Fibroblast of skin of left biceps (primary cell): ENCODE data around the gene GTF3C2.

ENCODE experiments used
- DNase-seq, 2 experiments: peaks; one replicate each; pipeline ENCODE4 v3.0.0-alpha.2; 2013; ENCODE audit warnings: low read depth in 2 of 2

GTF3C2 gene, protein sequence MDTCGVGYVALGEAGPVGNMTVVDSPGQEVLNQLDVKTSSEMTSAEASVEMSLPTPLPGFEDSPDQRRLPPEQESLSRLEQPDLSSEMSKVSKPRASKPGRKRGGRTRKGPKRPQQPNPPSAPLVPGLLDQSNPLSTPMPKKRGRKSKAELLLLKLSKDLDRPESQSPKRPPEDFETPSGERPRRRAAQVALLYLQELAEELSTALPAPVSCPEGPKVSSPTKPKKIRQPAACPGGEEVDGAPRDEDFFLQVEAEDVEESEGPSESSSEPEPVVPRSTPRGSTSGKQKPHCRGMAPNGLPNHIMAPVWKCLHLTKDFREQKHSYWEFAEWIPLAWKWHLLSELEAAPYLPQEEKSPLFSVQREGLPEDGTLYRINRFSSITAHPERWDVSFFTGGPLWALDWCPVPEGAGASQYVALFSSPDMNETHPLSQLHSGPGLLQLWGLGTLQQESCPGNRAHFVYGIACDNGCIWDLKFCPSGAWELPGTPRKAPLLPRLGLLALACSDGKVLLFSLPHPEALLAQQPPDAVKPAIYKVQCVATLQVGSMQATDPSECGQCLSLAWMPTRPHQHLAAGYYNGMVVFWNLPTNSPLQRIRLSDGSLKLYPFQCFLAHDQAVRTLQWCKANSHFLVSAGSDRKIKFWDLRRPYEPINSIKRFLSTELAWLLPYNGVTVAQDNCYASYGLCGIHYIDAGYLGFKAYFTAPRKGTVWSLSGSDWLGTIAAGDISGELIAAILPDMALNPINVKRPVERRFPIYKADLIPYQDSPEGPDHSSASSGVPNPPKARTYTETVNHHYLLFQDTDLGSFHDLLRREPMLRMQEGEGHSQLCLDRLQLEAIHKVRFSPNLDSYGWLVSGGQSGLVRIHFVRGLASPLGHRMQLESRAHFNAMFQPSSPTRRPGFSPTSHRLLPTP

DNA sequence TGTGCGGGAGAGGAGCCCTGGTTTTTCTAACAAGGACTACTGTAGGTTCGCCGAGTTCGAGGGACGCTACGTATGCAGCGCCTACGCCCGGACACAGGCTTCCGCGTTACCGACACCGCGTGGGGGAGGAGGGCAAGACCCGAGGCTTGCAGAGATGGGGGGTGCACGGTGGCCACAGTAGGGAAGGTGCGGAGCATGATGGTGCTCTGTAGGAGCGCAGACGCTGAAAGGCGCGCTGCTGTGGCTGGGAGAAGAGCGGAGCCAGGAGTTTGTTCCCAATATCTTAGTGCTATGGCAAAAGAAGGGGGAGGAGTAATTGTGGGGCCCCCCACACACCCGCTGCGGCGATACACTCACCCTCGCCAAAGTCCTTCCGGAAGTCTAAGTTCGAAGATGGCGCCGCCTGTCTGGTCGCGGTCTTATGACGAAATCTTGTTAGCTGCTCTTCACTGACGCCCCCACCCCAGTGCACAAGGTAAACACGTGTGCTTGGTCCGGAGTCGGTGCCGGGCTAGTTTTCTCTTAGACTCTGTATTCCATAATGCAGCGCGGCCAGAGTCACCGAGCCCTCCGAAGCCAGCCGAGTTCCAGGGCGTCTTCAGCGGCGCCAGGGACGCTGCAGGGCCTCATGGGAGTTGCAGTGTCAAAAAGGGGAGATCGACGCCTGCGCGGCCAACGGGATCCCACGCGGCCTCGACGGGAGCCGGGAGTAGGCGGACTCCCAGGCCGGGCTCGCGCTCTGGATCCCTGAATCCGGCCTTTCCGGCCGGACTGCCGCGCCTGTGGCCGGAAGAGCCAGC, at the start of gene GTF3C2:
Gene GTF3C2 (minus strand): TSS at position 383 of the 800 bp plus-strand sequence. CDS start 13,210 bp downstream, outside the sequence.
- DNase-seq = peak; percentile 94 to 95

DNA sequence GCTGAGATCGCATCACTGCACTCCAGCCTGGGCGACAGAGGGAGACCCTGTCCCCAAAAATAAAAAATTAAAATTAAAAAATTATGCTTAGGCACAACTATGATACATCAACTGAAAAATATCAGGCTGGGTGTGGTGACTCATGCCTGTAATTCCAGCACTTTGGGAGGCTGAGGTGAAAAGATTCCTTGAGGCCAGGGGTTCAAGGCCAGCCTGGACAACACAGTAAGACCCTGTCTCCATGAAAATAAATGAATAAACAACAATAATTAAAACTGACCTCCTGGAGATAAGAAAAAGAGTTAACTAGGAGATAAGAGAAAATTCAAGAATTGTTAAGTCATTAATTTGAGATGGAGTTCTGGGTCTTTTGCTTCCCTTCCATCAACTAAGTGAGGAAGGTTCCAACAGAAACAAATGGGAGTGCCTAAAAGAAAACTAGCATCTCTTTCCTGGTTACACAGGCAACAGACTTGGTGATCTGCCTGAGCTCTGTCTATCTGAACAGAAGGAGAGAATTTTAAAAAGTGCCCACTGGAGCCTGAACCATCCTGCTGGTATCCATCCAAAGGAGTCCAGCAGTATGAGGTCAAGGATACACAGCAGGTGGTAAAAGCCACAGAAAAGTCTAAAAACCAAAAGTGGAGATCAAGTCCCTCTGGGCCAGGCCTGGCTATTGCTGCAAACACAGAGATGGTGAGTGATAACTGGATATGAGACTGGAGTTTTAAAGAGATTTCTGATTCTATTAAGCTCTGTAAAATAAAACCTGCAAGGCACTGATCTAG, 44.0 kb upstream of the GTF3C2 start:
- no peak for DNase-seq

DNA sequence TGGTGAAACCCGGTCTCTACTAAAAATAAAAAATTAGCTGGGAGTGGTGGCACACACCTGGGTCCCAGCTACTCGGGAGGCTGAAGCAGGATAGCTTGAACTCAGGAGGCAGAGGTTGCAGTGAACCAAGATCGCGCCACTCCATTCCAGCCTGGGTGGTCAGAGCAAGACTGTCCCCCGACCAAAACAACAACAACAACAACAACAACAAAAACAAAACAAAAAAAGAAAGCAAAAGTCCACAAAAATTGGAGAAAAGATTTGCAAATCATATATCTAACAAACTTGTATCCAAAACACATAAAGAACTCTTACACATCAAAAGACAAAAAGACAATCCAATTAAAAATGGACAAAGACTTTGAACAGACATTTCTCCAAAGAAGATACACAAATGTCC, 42.4 kb upstream of the GTF3C2 start:
- DNase-seq = no peak

DNA sequence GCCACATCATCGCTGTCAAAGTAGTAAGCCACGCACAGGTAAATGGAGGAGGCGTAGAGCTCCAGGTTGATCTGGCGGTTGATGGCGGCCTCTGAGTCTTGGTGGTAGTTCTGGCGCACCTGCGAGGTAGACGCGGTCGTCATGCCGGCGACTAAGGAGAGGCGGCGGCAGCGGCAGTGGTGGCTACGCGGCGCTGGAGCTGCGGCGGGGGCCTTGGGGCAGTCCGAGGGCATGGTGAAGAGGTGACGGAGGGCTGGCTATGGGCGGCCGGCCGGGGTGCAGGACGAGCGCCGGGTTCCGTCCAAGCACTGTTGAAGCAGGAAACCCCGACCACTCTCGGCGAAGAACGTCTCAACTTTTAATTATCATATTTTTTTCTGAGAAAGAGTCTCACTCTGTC, 36.7 kb upstream of the GTF3C2 start:
- DNase-seq = no peak

DNA sequence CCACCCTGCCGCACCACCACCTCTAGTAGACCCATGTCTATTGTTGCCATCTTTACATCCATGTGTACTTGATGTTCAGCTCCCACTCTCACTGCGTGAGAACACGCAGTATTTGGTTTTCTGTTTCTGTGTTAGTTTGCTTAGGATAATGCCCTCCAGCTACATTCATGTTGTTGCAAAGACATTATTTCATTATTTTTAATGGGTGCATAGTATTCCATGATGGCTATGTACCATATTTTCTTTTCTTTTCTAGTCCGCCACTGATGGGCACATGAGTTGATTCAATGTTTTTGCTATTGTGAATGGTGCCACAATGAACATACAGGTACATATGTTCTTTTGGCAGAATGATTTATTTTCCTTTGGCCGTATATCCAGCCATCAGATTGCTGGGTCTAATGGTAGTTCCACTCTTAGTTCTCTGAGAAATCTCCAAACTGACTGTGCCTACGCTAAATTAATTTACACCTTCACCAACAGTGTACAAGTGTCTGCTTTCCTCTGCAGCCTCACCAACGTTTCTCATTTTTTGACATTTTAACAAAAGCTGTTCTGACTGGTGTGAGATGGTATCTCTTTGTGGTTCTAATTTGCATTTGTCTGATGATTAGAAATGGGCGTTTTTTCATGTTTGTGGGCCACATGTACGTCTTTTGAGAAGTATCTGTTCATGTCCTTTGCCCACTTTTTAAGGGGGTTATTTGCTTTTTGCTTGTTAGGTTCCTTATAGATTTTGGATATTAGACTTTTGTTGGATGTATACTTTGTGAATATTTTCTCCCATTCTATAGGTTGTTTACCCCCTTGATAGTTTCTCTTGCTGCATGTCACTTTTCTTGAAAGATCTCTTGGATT, 34.5 kb upstream of the GTF3C2 start:
- no peak for DNase-seq

DNA sequence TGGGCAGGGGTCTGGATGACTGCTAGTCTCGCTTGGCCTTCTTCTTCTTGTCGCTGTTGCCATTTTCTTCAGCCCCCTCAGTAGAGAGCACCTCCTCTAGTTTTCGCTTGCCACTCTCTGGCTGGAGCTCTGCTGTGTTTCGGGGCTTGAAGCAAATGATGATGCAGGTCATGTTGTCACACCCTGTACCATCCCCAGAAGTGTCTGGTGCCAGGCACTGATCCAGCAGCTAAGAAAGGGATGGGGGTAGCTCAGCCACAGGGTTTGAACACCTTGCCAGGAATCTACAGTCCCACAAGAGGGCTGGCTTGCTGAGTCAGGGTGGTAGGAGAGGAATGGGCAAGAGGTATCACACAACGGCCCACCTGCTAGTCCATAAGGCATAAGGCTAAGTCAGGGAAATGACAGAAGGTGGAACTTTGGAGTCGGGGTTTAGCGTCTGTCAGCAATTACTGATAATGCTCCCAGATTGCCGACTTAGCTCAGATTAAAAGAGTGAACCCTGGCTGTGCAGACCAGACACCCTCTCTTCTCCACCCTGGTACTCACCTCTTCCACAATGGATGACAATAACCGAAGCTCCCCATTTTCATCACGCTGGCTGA, 25.1 kb upstream of the GTF3C2 start:
- DNase-seq = no peak

DNA sequence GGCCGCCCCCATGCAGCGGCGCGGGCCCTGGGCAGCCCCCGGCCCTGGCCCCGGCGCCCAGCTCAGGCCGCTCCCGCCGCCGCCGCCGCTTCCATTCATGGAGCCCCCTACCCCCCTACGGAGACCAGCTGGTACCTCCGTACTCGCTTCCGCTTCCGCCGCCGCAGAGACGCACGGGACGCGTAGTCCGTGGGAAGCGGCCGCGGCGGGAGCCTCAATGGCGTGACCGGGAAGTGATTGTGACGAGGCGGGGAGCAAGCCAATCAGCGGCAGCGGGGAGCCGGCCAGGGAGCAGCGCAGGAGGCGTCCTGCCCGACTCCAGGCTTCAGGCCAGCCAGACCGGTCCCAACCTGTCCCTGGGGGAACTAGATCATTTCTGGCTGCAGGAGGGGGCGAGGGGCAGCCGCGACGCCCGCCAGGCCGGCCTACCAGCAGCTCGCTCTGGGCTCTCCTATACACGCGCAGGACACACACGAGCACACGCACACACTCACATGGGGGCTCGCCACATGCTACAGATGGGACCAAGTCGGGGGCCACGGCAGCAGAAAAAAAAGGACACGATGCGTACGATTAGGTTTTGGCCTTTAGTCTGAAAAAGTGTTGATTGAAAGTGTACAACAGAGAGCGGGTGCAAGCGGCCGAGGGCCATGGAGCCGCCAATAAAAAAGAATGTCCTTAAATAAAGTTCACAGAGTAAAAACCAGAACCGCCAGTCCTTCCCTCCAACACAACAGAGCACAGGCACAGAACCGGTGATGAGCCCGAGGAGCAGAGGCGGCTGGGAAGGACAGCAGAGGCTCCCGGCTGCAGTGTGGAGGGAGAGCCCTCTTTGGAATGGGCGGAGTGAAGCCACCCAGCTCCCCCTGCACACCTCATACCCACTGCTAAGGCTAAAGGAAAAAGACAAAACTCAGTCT, 24.3 kb upstream of the GTF3C2 start, which contains the start of gene ZNF513:
Gene ZNF513 (minus strand): TSS at position 109 of the 920 bp plus-strand sequence. CDS start 208 bp downstream, outside the sequence.
- DNase-seq = peak; percentile 84 to 88

DNA sequence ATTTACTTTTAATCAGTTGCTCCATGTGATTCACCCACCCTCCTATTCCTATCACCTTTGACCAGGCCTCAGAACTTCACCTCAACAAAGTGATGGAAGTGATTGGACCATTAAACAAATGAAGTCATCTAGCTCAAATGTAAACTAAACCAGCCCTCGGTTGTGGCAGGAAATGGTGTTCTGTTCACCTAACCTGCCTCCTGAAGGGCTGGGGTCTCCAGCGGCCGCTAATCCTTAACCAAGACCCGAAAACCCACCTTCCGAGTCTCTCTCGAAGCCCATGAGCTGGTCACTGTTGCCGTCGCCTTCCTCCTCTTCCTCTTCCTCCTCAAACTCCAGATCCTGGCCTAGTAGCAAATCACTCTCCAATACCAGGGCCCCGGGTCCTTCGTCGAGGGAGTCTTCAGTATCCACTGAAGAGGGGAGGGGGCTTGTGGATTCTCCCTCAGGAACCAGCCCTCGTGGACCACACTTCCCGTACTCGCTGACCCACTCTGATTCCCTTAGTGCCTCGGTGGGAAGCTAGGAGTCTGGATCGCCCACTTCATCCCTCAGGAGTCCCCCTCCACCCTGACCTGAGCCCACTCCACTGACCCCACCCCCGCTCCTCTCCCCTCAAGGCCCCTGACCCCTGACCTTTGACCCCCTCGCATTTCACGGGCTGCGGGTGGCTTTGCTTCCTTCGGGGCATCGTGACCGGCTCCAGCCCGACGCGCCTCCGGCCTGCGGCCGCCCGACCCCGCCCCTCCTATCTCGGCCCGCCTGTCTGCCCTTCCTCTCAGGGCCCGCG, 23.5 kb upstream of the GTF3C2 start:
- no peak for DNase-seq

DNA sequence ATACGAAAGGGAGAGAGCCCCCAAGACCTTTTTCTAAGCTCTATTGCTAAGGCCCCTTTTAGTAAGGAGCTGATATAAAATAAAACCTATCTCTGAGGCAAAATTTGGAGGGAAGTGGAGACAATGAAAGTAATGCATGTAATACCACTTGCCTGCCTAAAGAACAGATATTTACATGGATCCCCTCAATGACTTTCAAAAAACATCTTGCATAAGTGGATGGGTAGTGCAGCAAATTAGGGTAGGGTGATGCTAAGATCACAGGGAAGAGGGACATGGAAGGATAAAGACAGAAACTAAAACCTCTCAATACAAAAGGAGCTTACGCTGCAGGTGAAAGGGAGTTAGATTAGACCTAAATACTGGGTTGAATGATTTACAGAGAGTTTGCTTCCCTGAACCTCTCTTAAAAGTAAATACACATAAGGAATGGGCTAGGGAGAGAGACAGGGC, 22.8 kb upstream of the GTF3C2 start:
- no peak for DNase-seq

DNA sequence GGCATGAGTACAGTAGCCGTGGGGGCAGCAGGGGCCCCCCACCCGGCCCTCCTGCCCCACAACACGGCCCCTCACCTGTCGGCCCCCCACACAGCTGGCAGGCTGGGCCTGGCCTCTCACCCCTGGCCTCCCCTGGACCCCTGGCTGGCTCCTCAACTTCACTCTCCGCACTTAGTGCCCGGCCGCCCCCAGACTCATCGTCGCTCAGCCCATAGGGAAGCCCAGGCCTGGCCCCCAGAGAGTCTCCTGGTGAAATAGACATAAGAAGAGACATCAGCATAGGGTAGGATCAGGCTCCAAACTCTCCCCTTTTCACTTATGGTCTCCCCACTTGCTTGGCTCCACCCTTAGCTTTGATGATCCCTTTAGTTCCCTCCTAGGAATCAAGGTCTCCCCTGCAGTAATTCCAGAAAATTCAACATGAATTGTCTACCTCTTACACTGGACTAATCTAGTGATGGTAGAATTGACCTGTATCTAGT, 22.3 kb upstream of the GTF3C2 start:
- DNase-seq = no peak

DNA sequence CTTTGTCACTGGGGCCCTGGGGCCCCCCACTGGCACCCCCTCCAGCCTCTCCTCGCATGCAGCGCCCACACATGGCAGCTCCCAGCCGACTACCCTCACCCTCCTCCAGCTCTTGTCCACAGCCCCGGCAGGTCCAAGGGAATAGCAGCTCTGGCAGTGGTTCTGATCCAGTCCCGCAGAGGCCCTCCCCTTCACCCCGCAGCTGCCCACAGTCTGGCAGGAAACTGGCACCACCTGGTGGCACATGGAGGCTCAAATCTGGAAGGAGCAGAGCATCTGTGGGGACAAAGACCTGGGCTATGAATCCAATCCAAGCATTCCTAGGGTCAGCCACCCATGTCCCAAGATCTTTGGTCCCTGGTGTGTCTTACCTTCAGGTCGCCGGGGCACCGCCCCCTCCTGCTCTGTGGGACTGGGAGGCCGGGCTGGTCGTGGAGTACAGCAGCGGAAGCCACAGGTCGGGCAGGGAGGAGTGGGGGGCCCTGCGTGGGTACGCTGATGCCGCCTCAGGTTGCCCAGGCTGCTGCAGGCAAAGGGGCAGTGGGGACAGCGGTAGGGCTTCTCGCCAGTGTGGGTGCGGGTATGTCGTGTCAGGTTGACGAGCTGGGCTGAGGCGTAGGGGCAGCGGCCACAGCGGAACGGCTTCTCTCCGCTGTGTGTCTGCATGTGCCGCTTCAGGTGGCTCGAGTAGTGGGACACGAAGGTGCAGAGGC, 21.7 kb upstream of the GTF3C2 start:
- DNase-seq = no peak

DNA sequence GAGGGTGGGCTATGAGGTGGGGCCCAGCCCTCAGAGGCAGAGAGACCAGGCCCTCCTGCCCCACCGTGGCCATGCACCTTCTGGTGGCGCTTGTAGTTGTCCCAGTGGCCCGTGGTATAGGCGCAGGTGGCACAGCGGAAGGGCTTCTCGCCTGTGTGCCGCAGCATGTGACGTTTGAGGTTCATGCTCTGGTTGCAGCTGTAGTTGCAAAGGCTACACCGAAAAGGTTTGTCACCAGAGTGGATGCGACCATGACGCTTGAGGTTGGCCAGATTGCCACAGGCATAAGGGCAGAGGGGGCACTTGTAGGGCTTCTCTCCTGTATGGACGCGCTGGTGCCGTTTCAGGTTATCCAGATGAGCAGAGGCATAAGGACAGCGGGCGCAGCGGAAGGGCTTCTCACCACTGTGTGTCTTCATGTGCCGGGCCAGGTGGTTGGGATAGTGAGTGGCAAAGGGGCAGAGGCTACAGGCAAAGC, 21.1 kb upstream of the GTF3C2 start:
- no peak for DNase-seq

DNA sequence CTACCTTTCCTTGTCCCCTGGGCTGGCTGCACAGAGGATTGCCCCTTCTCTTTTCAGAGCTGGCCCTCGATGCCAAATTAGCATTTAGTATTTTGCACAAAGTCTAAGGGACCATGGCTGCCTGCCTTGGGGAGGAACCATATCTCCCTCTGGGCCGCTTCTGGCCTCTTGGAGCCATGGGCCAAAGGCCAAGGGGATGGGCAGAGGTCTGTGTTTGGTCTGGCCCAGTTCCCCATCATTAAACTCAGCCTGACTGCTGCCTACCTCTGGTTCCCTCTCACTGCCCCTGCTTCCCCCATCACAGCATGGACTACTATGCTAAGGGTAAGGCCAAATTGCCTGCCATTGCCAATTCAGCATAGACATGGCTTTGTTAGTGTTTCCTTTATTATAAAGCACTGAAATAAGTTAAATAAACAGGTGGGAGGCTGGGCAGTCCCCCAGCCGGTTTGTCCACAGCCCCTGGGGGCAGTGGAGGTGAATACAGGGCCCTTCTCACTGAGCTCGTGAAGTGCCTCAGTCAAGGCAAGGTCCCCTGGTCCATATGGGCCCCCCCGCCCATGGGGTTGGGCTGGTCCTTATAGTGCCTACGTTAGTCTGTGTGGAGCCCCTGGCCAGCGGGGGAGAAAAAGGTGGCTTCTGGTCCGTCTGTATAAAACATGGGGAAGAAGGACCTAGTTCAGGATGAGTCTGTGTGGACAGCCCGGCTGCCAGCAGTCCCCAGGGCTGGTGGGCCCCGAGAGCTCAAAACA, 20.5 kb upstream of the GTF3C2 start:
- no peak for DNase-seq

DNA sequence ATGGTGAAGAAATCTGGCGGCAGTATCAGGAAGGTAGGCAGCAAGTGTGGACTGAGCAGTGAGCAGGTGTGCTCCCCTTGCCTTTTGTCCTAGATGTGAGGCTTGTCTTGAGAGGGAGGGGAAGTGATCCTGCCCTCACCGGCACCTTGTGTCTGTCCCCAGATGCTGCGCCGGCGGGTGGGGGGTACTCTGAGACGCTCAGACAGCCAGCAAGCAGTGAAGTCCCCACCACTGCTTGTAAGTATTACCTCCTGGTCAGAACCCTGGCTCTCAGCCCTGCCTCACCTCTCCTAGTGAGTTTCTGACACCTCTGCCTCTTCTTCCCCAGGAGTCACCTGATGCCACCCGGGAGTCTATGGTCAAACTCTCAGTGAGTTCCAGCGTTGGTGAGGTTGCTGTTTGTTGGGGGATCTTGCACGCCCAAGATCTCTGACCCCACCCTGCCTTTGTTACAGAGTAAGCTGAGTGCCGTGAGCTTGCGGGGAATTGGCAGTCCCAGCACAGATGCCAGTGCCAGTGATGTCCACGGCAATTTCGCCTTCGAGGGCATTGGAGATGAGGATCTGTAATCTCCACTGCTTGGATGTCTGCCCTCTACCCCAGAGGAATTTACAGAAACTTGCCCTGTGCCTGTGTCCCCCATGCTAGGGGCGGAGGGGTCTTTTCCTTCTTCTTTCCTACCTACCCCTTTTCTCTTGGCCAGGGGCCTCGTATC, 19.7 kb upstream of the GTF3C2 start:
- no peak for DNase-seq

DNA sequence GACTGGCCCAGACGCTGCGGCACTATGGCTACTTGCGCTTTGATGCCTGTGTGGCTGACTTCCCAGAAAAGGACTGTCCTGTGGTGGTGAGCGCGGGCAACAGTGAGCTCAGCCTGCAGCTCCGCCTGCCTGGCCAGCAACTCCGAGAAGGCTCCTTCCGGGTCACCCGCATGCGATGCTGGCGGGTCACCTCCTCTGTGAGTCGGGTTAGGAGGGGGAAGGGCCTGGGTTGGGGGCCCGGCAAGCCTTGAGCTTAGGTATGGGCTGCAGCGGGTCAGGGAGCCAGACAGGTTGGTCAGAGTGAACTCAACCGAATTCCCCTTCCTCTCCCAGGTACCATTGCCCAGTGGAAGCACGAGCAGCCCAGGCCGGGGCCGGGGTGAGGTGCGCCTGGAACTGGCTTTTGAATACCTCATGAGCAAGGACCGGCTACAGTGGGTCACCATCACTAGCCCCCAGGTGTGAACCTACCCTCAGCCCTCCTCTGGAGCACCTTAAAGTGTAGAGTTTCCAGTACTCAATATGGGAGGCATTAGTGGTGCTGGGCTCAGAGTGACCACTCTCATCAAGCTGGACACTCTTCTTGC, 19.0 kb upstream of the GTF3C2 start:
- DNase-seq = no peak
